Renal cortex interstitium (tissue), 11 donors: ENCODE measurements around the gene UBE2S. TPM values are rescaled to one million over a fixed set of nuclear protein-coding genes. Genes with fewer than 3 reads are reported as not detected.
"Not testable (repeated sequence)": the region's sequence is repeated elsewhere in the genome, so short reads cannot be mapped to it uniquely, and the experiment has no call there.

Experiments
- DNase-seq, 11 donors: peaks; one replicate each; pipeline ENCODE4 v3.0.0-alpha.2; 2013; ENCODE audit warnings: low read depth in 9 of 11, low spot score in 4 of 11; ENCODE audit errors: extremely low read depth in 1 of 11
- polyA plus RNA-seq, 3 donors: library from polyadenylated mRNA; unstranded; fragments of 120-200 nt; gene quantifications; one replicate each; pipeline ENCODE4 v1.2.1, GENCODE V29; 2013; ENCODE audit not compliant: insufficient read length in 3 of 3

Gene UBE2S
- polyA plus RNA-seq, 3 donors = 39.8 to 70.7 (median 42.8) TPM

DNA sequence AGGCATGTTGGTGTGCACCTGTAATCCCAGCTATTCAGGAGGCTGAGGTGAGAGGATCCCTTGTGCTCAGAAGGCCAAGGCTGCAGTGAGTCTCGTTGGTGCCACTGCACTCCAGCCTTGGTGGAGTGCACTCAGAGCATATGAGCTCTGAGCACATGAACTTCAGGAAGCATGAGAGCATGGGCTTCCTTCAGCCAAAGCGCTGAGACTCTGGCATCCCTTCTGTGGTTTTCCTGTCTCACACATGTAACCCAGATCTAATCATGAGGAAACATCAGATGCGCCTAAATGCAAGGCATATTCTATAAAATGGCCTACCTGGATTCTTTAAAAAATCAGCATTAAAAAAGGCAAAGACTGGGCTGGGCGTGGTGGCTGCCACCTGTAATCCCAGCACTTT, 13.7 kb upstream of the UBE2S start:
- DNase-seq = not testable (repeated sequence)

DNA sequence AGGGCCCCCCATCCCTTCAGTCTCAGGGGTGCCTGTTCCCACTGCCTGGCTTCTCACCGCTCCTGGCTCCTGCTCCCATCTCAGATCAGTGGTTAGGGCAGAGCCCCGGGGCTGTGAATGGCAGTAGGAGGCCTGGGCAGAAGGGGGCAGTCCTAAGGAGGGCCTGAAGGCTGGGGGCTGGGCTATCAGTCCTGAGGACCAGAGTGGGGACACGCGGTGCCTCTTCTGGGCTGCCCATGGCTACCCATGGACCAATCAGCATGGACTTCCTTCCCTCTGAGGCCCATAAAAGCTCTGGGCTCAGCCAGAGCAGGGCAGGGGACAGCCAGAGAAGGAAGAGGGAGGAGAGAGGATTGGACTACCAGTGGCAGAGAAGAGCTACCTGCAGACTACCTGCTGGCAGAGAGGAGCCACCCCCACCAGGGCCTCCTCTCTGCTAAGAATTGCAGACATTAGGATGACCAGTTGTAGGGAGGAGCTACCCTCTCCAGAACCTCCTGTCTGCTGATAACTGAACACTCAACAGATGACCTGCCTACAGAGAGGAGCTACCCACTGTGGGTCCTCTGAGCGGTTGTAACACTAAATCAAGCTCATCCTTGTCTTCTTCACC, 12.1 kb upstream of the UBE2S start:
- DNase-seq = no peak

DNA sequence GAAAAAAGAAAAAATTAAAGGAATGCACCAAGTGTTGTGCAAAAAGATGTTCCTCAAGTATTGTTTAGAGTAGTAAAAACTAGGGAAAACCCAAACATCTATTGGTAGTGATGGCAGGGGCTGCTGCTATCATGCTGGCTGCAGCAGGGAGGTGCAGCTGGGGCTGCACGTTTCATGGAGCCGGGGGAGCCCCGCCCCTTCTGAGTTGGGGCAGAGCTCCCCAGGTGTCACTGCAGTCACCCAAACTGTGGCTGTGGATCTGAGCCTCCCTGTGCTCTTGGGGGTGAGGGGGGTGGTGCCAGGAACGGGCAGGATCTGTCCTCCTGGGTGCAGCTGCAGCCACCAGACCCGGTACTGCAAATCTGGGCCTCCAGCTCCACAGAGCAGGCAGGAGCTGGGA, 11.5 kb upstream of the UBE2S start:
- DNase-seq = no peak

DNA sequence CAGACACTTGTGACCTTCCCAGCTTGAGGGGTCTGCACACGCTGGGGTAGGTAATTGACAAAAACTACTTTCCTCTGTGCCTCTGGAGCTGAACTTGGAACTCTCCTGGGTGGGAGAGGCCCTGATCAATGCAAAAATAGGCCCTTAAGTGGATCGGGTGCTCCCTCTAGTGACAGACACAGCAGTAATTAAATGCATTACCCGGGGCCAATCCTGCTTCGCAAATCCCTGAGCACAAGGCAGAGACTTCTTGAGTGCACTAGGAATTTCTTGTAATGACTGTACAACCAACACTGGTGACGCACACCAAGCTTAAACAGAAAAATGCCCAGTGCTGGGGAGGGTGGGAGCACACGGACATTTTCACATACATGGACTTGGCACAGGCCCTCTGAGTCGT, 10.6 kb upstream of the UBE2S start:
- DNase-seq = peak in 10 of 11 donors; percentile 49 to 76 (median 65)

DNA sequence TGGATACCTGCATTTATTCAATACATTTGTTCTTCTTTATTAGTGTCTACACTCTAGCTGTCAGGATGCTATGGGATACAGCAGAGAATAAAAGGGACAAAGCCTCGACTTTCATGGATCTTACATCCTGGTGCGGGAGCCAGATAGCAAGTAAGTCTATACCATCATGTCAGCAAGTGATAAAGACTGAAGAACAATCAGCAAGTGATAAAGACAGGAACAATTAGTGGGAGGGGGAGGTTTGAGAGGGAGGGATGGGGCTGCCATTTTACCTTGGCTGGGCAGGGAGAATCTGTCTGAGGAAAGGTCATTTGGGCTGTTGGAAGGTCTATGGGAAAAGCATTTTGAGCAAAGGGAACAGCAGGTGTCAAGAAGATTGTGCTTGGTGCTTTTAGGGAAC, 2.6 kb upstream of the UBE2S start:
- DNase-seq = no peak

DNA sequence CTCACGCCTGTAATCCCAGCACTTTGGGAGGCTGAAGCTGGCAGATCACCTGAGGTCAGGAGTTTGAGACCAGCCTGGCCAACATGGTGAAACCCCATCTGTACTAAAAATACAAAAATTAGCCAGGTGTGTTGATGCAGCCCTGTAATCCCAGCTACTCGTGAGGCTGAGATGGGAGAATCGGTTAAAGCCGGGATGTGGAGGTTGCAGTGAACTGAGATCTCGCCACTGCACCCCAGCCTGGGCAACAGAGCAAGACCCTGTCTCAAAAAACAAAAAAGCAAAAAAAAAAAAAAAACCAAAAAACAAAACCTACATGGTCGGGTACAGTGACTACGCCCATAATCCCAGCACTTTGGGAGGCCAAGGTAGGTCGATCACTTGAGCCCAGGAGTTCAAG, 1.6 kb upstream of the UBE2S start:
- not testable (repeated sequence) for DNase-seq

DNA sequence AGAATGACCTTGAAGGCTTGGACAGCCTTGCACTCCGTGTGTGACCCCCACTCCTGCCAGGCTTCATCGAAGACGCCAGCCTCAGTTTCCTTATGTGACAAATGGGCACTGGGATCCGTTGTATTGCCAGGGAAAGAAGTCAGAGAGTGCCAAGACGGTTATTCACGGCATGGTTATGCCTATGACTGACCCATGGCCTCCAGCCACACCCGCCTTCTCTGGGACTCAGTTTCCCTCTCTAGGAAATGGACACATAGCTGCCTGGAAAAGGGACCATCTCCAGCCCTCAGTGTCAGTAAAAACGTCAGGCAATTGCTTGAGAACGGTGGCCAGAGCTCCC, 915 bp upstream of the UBE2S start:
- DNase-seq = no peak

DNA sequence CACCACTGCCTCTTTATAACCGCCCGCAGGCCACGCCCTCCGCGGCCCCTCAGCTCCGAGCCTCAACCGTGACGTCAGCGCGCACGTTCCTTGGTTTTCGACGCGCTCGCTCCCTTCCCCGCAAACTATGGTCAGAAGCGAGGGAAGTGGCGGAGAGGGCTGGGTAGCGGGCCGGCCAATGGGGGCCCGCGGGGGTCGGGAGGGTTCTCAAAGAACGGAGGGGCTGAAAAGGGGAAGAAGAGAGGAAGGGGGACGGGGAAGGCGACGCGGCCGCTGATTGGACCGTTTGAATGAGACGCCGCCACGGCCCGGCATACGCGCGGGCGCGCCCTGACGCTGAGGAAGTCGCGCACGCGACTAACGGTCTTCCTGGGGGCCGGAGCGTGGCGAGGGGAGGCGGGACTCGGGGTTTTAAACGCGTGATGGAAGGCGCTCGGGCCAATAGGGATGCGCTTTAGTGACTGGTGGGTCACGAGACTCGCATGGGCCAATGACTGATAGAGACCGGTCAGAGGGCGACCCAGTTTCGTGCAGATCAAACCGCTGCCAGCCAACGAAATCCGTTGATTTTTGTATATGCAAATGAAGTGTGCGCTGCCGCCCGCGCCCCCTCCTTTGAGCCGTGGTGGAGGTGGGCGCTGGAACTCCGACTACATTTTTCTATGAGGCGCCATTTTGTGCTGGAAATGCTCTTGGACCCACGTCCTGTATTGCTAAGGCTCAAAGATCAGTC, 378 bp upstream of the UBE2S start:
- peak; percentile 96 to 99 (median 98) for DNase-seq

DNA sequence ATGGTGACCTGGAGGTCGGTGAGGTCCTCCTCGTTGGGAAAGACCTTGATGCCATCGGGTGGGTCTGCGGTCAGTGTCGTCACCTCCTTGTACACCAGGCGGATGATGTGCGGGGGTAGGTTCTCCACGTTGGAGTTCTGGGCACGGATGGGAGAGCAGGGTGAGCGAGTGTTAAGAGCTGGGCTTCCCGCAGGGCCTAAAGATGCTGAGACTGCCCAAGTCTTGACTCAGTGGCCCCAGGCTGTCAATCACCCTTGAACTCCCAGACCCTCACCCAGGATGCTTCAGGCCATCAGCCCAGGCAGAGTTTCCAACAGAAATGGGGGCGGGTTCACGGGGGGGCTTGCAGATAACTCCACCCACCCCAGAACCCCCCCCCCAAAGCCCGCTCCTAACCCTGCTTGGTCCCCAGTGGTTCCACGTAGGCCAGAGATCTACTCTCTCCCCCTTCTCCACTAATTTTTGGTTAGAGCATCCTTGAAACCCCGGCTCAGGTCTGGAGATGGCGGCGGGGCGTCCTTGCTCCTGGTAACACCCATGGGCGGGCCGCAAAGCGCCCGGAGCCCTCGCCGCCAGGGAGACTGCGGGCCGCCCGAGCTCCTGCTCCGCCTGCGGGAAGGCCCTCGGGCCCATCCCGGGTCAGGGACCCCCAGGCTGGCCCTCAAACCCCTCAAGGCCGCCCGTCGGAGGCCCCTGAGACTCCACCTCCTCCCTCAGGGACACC, 600 bp downstream of the UBE2S start:
- no peak for DNase-seq

DNA sequence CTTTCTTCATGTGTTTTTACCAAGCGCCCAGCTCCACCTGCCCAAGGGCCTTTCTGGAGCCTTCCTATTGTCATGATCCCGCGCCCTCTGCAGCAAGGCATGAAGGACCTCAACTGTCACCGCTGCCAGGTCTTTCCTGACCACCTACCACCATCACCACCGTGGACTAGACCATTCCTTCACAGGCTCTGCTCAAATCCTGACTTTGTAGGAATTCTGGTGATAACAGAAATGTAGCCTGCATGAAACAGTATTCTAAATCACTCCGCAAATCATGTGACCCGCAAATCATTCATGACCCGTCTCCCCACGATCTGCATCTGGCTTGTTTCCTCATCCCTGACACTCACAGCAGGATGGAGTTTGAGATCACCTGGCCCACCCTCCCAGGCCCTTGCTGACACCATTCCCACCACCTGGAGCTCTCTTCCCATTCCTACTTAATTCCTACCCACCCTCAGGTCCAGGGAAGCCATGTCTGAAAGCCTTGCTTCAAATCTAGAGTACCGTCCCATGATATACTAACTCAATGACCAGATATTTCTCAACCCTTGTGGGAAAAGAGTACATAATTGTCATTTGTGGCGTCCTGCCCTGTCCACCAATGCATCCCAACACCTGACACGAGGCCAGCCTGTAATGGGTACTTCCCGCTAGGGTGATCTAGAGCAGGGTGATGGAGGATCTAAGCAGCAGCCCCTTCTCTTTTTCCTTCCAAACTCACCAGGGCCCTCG, 1.3 kb downstream of the UBE2S start:
- no peak for DNase-seq

DNA sequence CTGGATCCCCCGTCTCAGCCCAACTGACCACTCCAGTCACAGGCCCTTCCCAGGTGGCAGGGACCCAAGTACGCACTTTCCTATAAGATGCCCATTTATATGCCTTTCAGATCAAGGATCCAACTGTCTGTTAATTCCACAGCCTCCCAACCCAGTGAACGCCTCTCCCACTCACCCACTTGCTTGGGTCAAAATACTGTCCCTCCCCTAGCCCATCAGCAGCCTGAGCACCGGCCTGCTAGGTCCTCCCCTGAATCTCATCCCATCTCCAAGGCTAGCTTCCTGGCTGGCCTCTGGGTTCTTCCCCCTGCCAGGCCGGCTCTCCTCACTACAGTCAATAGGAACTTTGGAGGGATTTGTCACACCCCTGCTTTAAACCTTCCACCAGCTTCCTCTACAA, 1.9 kb downstream of the UBE2S start:
- no peak for DNase-seq

DNA sequence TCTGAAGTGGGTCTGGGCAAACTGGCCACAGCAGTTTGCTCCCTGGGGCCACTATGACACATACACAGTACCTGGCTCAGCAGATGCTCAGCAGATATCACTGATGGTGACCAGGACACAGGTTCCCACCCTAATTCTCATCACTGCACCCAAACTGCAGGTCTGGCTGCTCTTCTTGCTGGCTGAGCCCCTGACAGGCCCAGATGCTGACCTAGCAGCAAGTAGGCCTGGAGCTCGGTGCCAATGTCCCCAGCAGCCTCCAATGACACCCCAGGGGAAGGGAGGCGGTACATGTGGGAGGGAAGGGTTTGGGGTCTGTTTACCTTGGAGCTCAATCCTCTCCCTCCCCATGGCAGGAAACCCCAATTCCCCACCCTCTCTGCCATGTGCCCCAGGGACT, 5.1 kb downstream of the UBE2S start:
- no peak for DNase-seq

DNA sequence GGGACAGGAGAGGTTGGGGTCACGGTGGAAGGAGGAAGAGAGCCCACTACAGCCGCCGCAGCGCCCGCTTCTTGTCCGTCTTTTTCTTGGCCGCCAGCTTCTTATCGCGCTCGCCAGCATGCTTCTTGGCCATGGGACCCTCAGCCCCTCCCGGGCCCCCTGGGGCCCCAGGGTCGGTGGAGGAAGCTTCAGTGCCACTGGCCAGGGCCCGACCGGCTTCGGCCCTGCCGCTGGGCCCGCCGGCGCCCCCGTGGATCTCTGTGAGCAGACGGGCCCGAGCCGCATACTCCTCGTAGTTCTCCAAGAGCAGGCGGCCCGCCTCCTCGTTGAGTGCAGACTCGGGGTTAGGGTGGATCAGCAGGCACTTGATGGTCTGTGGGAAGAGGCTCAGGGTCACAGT, 6.2 kb downstream of the UBE2S start:
- not testable (repeated sequence) for DNase-seq

DNA sequence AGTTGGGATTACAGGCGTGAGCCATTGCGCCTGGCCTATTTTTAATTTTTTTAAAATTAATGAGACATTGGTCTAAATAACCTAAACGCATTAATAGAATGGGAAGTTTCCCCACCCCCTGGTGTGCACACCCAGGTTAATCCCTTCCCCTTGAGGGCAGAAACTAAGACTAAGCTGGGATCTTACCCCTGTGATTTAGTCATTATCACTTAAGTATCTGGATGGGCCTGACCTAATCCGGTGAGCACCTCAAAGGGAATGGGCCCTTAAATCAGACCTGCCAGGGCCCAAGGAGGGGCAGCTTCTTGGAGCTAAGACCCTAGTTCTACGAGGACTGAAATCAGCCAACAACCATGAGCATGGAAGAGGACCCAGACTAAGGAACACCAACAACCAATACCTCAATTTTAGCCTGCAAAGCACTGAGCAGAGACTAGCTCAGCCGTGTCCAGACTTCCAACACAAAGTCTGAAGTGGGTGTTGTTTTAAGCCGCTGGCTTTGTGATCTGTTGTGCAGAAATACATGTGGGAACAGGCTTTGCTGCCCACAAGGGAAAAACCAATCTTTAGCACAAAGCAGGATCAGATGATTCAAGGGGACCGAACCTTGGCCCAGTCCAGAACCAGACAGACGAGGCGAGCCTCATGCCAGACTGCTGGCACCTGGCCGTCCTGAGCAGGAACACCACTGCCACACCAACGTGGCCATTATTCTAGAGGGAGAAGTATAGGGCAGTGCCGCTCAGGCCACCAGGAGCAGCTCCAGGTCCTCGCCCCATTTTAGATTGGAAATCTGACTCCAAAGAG, 7.1 kb downstream of the UBE2S start:
- DNase-seq = no peak

DNA sequence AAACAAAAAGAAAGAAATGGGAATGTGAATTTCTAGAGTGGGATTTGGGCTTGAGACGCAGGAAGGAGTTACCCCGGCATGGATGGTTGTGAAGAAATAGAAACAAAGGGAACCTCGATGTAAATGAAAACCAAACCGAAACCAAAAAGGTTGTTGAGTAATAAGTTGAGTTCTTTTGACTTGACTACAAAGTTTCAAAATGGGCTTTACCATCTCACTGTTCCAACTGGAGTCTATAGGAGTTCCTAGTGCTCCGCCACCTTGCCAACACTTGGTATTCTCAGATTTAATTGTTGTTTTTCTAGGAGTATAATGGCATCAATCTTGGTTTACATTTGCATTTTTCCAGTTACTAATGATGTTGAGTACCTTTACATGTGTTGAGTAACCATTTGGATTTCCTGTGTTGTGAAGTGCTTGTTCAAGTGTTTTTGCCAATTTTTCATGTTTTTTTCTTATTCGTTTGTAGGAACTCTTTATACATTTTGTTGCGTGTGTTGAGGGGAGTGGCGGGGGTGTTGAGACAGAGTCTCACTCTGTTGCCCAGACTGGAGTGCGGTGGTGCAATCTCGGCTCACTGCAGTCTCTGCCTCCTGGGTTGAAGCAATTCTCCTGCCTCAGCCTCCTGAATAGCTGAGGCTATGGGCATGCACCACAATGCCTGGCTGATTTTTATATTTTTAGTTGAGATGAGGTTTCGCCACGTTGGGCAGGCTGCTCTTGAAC, 9.2 kb downstream of the UBE2S start:
- DNase-seq = no peak

DNA sequence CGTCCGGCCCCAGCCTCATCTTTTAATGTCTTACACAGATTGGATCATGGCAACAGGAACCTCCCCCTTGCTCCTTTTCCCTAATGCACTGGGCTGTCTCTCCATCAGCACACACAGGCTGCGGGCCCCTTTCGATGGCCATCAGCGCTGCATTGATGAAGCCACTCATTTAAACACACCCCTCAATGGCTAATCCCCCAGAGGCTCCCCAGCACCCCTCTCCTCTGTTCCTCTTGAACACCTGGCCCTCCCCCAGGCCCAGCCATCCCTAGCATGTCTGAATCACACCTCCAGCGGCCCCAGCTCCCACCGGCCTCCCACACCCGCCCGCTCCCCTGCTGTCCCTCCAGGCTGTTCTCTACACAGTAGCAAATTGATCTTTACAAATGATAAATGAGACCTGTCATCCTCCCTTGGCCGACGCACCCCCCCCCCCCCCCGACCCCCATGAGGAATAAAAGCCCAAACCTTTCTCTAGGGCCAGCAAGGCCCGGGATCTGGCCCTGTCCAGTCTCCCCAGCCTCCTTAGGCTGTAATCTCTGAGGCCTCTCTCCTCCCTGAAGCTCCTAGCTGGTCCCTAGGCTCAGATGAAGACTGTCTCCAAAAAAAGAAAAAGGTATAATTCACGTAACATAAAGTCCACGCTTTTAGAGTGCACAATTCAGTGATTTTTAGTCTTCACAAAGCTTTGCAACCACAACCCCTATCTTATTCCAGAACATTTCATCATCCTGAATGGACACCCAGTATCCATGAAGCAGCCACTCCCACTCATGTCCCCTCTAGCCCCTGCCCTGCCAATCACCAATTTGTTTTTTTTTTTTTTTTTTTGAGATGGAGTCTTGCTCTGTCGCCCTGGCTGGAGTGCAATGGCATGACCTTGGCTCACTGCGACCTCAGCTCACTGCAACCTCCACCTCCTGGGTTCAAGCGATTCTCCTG, 14.5 kb downstream of the UBE2S start:
- DNase-seq = no peak
